ENCODE results near the gene CTXND1. TPM values are rescaled to one million over a fixed set of nuclear protein-coding genes. Genes with fewer than 3 reads are reported as not detected.

The CTXND1 gene
- total and polyA plus RNA-seq, 8 donors, result 0.29 to 4.3 (median 1.4) TPM

GRCh38 chr15:80283531-80283930, 31.5 kb upstream of the CTXND1 start:
- TF ChIP-seq CTCF (IDR thresholded peaks at IDR 0.05) (no peak), POLR2A (IDR thresholded peaks at IDR 0.05) (no peak), POLR2AphosphoS5 (IDR thresholded peaks at IDR 0.05) (no peak), EP300 (IDR thresholded peaks at IDR 0.05) (no peak)
- H3K4me1 ChIP-seq, result no peaks in the 10 kb centered on the region
- no peaks in the 10 kb centered on the region for H3K36me3 ChIP-seq
- no peak for DNase-seq
- intact Hi-C loops (cut with DNase I; ENCODE audit: low total_unique reads), result no loop called here
- H3K4me3 ChIP-seq, result no peak overlapping the region
- no peaks in the 10 kb centered on the region for H3K27me3 ChIP-seq
- no peaks in the 10 kb centered on the region for H3K9me3 ChIP-seq
- 57 to 75% (median 67%) methylated on average over 3 of the region's 3 CpGs for WGBS, 5 donors
- no peak overlapping the region for H3K27ac ChIP-seq

GRCh38 chr15:80277147-80277546, 25.1 kb upstream of the CTXND1 start:
- intact Hi-C loops (cut with DNase I; ENCODE audit: low total_unique reads), result no loop called here
- H3K36me3 ChIP-seq, result no peaks in the 10 kb centered on the region
- no peaks in the 10 kb centered on the region for H3K9me3 ChIP-seq
- no peak for DNase-seq
- WGBS, 5 donors, result 70 to 90% (median 82%) methylated on average over 3 to 6 of the region's 6 CpGs
- H3K27ac ChIP-seq, result no peak overlapping the region
- H3K27me3 ChIP-seq, result no peaks in the 10 kb centered on the region
- TF ChIP-seq POLR2A (IDR thresholded peaks at IDR 0.05), result no peak
- no peaks in the 10 kb centered on the region for H3K4me1 ChIP-seq
- no peak overlapping the region for H3K4me3 ChIP-seq

GRCh38 chr15:80275961-80276360, 23.9 kb upstream of the CTXND1 start:
- intact Hi-C loops (cut with DNase I; ENCODE audit: low total_unique reads), result no loop called here
- TF ChIP-seq EP300 (IDR thresholded peaks at IDR 0.05), result no peak
- TF ChIP-seq POLR2AphosphoS5 (IDR thresholded peaks at IDR 0.05), result no peak
- no peak overlapping the region for H3K4me3 ChIP-seq
- H3K27ac ChIP-seq, result no peak overlapping the region
- no peaks in the 10 kb centered on the region for H3K27me3 ChIP-seq
- no peak for DNase-seq
- no peaks in the 10 kb centered on the region for H3K4me1 ChIP-seq
- no peaks in the 10 kb centered on the region for H3K9me3 ChIP-seq
- 59 to 67% (median 61%) methylated on average over 2 to 3 of the region's 3 CpGs for WGBS, 5 donors
- H3K36me3 ChIP-seq, result no peaks in the 10 kb centered on the region

- 76 to 93% (median 82%) methylated on average over 1 of the region's 1 CpG for WGBS, 5 donors
- no peaks in the 10 kb centered on the region for H3K9me3 ChIP-seq
- H3K27ac ChIP-seq, result no peak overlapping the region
- H3K36me3 ChIP-seq, result no peaks in the 10 kb centered on the region
- H3K4me3 ChIP-seq, result no peak overlapping the region
- DNase-seq, result no peak
- intact Hi-C loops (cut with DNase I; ENCODE audit: low total_unique reads), result no loop called here
- H3K27me3 ChIP-seq, result no peaks in the 10 kb centered on the region
- no peak for TF ChIP-seq POLR2A (IDR thresholded peaks at IDR 0.05)
- no peak for TF ChIP-seq EP300 (IDR thresholded peaks at IDR 0.05)
- H3K4me1 ChIP-seq, result no peaks in the 10 kb centered on the region
Measured at GRCh38 chr15:80274996-80275395, 23.0 kb upstream of the CTXND1 start.

GRCh38 chr15:80274554-80274953, 22.5 kb upstream of the CTXND1 start:
- Histone ChIP-seq H3K27me3 (no peaks in the 10 kb centered on the region), H3K4me3 (no peak overlapping the region), H3K4me1 (no peaks in the 10 kb centered on the region), H3K9me3 (no peaks in the 10 kb centered on the region), H3K27ac (no peak overlapping the region), H3K36me3 (no peaks in the 10 kb centered on the region)
- intact Hi-C loops (cut with DNase I; ENCODE audit: low total_unique reads), result no loop called here
- TF ChIP-seq POLR2A (IDR thresholded peaks at IDR 0.05), result no peak
- TF ChIP-seq CTCF (IDR thresholded peaks at IDR 0.05), result no peak
- DNase-seq, result no peak
- 69 to 78% (median 76%) methylated on average over 3 of the region's 3 CpGs for WGBS, 5 donors

- Histone ChIP-seq H3K9me3 (no peaks in the 10 kb centered on the region), H3K4me3 (no peak overlapping the region), H3K27ac (no peak overlapping the region), H3K36me3 (no peaks in the 10 kb centered on the region), H3K4me1 (no peaks in the 10 kb centered on the region), H3K27me3 (no peaks in the 10 kb centered on the region)
- intact Hi-C loops (cut with DNase I; ENCODE audit: low total_unique reads), result no loop called here
- TF ChIP-seq EP300 (IDR thresholded peaks at IDR 0.05) (no peak), POLR2A (IDR thresholded peaks at IDR 0.05) (no peak), CTCF (IDR thresholded peaks at IDR 0.05) (no peak), POLR2AphosphoS5 (IDR thresholded peaks at IDR 0.05) (no peak)
- 82 to 95% (median 88%) methylated on average over 2 of the region's 2 CpGs for WGBS, 5 donors
- no peak for DNase-seq
Measured at GRCh38 chr15:80272987-80273386, 21.0 kb upstream of the CTXND1 start.
